Kidney capillary endothelial cell (primary cell): ENCODE results near the gene FAM120AOS.

Experiments
- DNase-seq: peaks from one replicate; pipeline ENCODE4 v3.0.0-alpha.2; 2018; ENCODE audit warnings: low spot score

The FAM120AOS gene

GRCh38 chr9:93437996-93438395 is 15.4 kb downstream of the FAM120AOS start:
- DNase-seq, result no peak

GRCh38 chr9:93436655-93437407 is 16.6 kb downstream of the FAM120AOS start:
- no peak for DNase-seq

GRCh38 chr9:93436218-93436617 is 17.2 kb downstream of the FAM120AOS start:
- no peak for DNase-seq

- DNase-seq, result no peak
Observed at GRCh38 chr9:93435386-93435785, 18.0 kb downstream of the FAM120AOS start.

GRCh38 chr9:93434056-93434455 is 19.3 kb downstream of the FAM120AOS start:
- no peak for DNase-seq

GRCh38 chr9:93432964-93433363 is 20.4 kb downstream of the FAM120AOS start:
- no peak for DNase-seq

GRCh38 chr9:93431539-93432105 is 21.8 kb downstream of the FAM120AOS start:
- peak; percentile 32 for DNase-seq

- no peak for DNase-seq
Observed at GRCh38 chr9:93427655-93428379, 25.6 kb downstream of the FAM120AOS start.

- DNase-seq, result no peak
Observed at GRCh38 chr9:93422977-93423616, 30.3 kb downstream of the FAM120AOS start.

GRCh38 chr9:93419023-93419422 is 34.4 kb downstream of the FAM120AOS start:
- DNase-seq, result no peak

- no peak for DNase-seq
Observed at GRCh38 chr9:93417538-93417937, 35.8 kb downstream of the FAM120AOS start.

GRCh38 chr9:93416530-93417235 is 36.7 kb downstream of the FAM120AOS start:
- no peak for DNase-seq

GRCh38 chr9:93415176-93415690 is 38.1 kb downstream of the FAM120AOS start:
- no peak for DNase-seq

- DNase-seq, result no peak
Observed at GRCh38 chr9:93413530-93413929, 39.9 kb downstream of the FAM120AOS start.

- DNase-seq, result no peak
Observed at GRCh38 chr9:93406371-93406770, 47.0 kb downstream of the FAM120AOS start.

GRCh38 chr9:93398471-93398870 is 54.9 kb downstream of the FAM120AOS start:
- no peak for DNase-seq

GRCh38 chr9:93397661-93398373 is 55.6 kb downstream of the FAM120AOS start:
- no peak for DNase-seq
